Glomerular visceral epithelial cell (primary cell): ENCODE measurements around the gene RALY.
"Not testable (repeated sequence)": the region's sequence is repeated elsewhere in the genome, so short reads cannot be mapped to it uniquely, and the experiment has no call there.

Experiments
- DNase-seq: peaks from one replicate; pipeline ENCODE4 v3.0.0-alpha.2; 2016; ENCODE audit errors: extremely low spot score

RALY gene

DNA sequence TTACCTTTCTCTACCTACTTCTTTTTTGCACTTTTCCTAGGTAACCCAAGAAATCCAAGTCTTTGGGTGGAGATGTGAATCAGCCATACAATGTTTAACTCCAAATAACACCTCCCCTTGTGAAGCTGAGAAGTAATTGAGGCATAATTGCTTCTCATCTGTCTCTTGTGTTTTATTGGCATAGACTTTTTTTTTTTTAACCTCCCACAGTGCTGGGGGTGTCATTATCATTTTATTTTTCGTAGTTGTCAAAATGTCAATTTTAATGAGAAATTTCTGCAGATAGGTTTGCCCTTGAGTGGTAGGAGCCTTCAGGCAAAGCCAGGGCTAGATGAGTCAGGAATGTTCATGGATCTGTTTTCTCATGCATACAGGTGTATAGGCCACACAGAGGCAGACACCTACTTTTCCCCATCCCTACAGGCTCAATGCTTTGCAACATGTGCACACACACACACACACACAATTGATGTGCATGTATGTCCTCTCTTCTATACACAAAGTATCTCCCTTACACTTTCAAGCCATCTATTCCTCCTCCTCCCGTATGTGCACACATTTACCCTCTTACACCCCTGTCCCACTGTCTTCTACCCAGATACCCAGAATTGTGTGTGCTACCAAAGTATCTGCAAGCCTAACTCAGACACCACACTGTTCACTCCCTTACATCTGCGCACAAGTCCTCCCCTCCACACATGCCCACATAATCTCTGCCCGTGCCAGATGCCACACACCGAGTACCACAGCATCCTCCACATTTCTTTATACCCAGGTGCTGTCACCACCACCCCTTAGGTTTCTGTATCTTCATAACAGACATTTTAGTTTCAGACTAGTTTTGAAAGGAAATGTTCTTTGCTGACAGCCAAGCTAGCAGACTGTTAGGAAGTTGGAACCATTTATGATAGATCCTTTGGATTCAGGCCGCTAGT, 22.0 kb downstream of the RALY start:
- no peak for DNase-seq

DNA sequence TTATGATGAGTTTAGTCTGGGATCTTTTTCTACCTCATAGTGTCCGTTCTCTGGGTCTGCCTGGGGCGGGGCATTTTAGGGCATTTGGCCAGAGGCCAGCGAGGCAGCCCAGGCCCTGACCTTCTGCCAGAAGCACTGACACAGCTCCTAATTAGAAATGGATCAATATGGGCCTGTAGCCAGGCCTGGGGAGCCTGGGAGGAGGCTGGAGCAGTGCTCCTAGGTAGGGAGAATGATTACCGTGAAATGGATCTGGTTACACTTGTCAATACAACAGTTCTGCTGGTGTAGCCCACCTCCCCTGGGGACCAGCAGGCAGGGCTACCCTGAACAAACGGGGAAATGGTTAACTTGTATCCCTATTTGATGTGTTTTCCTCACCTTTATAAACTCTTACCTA, 23.0 kb downstream of the RALY start:
- DNase-seq: no peak

DNA sequence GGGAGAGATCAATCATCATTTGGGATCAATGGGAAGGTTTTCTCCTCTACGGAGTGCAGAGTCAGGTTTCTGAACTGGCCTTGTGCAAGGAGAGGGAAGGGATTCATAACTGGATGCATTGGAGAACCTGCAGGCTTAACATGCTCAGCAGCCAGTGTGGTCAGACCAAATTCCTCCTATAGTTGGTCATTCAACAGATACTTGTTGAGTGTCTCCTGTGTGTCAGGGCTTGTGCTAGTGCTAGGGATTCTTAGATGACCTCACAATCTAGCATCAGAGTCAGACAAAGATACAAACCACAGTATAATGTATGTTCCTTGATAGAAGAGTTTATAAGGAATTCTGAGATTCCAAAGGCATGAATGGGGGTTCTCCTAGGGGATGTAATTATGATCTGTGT, 23.9 kb downstream of the RALY start:
- DNase-seq: peak; percentile 91

DNA sequence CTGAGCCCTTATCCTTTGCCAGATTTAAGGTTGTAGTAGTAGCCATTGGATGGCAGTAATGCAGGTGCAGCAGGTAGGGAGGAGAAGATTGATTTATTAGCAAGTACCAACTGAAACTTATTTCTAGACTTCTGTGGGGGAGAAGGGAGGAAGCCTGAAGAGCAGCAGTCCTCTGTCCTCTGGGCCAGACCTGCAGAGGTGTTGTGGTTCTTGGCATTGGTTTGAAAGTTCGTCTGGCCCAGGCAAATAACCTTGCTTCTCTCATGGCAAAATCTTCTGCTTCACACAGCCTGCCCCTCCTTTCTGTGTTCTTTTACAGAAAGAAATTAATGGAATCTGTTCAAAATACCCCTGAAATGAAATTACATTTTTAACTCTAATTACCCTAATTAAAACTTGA, 24.5 kb downstream of the RALY start:
- no peak for DNase-seq

DNA sequence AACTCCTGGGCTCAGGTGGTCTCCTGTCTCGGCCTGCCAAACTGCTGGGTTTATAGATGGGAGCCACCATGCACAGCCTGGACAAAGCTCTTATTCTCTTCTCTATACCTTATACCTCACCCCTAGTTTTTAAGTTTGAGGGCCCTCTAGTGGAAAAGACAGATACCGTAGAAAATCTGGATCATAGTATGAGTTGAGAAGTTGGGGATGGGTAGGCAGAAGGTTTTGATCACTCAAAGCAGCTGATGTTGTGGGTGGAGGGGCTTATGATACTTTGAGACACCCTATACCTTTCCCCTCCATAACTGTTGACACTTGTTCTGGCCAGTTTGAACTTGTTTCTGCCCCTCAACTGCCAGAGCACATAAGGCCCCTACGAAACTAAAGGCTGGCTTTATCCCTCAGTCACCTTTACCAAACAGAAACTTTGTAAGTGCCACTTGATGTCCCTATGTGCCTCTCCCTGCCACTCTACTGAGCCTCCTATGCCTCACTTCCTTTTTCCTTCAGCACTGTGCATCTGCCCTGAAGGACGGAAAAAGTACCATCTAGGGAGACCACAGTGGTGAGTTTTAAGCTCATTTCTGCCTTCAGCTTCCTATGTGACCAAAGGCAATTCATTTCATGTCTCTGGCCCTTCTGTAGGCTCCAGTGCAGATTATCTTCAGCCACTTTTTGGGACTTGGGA, 28.6 kb downstream of the RALY start:
- peak; percentile 19 for DNase-seq

DNA sequence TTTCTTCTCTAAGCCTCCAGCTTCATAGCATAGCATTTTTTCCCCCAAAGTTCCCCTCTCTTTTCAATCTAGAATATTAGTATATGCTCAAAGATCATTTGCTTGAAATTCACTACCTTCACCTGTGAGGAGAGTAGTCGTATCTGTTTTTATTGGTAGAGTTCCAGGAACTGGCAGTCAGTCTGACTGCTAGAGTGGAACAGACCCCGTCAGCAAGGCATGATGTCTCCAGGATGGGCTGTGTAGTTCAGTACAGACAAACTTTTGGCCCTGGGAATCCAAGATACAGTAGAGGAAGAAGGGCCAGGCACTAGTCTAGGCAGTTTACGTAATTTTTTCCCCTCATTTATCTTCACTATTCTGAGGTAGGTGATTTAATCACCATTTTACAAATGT, 29.1 kb downstream of the RALY start:
- peak; percentile 56 for DNase-seq

DNA sequence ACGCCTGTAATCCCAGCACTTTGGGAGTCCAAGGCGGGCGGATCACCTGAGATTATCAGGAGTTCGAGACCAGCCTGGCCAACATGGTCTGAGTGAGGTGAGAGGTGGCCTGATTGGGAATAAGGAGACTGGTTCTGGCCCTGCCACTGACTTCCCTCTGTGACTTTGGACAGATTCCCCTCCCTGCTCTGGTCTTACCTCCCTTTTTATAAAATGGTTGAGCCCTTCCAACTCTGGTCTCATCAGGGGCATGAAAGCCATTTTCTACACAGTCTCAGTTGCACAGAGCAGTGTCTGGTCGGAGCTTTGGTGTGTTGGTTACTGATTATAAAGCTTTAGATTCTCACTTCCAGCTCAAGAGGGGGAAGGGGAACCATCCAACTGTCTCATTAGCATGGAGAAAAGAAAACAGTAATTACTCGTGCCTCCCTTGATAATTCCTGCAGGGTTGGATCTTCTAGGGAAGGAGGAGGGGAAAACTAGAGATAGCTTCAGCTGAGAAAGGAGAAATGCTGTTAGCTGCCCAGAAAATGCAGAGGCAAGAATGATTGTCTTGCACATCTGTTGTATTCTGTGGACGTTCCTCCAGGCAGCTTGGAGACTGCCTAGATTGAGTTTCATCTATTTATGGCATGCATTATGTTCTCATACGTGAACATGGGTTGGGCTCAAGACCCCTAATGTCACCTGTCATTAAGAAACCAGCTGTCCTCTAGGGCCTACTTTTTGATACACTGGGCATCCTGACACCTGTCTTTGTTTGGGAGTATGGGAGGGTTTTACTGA, 30.4 kb downstream of the RALY start:
- DNase-seq: no peak

DNA sequence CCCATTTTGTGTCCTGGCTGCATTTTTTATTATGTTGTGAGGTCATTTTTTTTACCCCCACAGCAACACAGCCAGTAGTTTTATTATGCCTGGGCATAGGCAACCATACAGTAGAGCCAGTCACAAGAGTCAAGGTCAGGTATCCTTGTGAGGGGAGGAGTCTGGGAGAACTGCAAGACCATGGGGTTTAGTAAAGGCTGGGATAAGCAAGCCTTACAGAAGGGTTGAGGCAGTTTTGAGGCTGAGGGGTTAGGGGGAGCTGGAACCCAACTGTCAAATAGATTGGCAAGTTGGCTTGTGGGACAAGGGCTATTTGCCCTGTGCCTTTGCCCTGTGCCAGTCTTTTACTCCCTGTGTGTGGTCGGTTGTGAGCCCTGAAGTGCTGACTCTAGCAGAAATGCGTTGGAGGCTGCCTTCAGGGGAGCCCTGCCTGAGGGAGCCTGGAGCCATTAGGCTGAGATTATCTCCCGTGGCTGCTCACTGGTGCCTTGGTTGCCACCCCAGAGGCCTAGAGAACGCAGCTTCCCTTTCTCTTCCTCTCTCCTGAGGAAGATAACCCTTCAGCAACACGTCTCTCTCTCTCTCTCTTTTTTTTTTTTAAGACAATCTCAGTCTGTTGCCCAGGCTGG, 31.1 kb downstream of the RALY start:
- DNase-seq: no peak

DNA sequence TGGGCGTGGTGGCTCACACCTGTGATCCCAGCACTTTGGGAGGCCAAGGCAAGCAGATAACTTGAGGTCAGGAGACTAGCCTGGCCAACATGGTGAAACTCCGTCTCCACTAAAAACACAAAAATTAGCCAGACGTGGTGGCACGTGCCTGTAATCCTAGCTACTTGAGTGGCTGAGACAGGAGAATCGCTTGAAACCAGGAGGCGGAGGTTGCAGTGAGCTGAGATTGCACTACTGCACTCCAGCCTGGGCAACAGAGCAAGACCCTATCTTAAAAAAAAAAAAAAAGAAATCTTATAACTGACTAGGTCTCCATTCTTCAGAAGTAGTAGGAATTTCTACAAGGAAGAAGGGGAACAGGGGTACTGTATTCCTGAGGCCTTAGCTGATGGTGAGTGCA, 34.3 kb downstream of the RALY start:
- not testable (repeated sequence) for DNase-seq

DNA sequence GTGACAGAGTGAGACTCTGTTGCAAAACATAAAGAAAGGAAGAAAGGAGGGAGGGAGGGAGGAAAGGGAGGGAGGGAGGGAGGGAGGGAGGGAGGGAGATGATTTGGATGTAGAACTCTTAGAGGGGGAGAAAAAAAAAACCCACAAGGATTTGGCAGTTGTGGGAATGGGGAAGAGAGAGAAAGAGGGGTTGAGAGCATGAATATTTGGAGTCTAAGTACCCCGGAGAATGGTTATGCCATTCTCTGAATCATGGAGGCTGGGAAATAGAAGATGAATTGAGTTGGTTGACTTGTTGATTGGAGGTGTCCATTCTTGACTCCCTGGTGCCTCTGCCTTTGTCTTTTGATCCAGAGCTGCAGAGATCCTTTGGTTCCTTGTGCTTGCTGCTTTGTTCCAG, 35.7 kb downstream of the RALY start:
- DNase-seq: no peak

DNA sequence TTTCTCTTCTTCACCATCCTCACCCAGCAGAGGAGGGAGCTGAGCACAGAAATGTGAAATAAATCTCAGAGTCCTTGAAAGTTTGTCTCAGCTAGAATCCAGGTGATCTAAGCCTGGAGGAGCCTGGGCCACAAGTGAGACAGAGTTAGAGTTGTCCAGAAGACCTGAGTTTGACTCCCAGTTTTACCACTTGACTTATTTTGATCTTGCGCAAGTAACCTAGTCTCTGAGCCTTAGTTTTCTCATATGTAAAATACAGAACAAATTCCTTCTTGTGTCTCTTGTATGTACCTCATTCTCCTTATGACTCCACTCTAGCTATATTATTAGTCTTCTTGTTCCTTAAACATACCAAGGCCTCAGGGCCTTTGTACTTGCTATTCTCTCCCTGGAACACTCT, 36.7 kb downstream of the RALY start:
- DNase-seq: no peak

DNA sequence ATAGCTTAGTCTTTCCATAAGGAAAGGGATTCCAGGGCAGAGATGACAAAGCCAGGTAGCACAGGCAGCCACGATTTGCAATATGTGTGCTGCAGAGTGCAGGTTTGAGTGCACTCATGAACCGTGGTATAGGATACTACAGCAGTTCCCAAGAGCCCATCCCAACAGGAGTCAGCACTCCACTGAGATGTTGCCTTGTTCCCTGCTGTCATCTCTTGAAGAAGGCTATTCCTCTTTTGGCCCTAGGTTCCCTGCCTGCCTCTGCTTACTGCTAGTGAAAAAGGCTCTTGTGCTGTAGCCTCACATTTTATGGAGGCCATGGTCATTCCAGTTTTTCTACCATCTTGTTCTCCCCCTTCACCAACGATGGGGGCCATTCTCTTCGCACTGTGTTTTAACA, 40.2 kb downstream of the RALY start:
- DNase-seq: no peak

DNA sequence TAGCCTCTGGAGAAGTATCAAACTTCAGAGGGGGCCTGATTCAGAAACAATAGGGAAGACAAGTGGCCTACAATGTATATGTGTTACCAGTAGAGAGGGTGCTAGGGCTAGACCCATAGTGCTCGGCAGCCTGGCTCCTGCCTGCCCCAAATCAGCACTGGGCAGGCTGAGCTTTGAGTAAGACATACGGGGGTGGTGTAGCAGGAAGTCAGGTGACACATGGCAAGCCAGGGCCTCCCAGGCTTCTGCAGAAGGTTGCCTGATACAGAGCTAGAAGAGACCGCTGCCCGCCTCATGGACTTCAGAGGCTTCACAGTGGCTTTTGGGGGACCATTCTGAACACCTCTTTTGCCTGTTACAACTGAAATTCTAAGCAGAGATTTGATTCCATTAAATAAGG, 43.4 kb downstream of the RALY start:
- no peak for DNase-seq

DNA sequence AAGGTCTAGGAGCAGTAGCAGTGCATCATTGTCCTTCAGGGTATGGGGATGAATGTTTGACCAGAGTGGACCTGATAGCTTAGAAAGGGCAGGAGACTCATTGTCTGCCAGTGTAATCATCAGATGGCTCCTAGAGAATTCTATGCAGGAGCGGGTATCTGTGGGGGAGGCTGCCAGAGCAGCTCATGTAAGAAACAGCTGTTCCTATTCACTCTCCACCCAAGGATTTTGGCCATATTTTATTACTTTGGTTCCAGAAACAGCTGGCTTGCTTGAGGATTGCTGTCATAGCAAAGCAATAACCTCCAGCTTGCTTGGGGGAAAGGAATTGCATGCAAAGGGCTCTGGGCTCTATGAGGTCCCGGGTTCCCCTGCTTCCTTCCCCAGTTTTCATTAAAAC, 44.1 kb downstream of the RALY start:
- no peak for DNase-seq

DNA sequence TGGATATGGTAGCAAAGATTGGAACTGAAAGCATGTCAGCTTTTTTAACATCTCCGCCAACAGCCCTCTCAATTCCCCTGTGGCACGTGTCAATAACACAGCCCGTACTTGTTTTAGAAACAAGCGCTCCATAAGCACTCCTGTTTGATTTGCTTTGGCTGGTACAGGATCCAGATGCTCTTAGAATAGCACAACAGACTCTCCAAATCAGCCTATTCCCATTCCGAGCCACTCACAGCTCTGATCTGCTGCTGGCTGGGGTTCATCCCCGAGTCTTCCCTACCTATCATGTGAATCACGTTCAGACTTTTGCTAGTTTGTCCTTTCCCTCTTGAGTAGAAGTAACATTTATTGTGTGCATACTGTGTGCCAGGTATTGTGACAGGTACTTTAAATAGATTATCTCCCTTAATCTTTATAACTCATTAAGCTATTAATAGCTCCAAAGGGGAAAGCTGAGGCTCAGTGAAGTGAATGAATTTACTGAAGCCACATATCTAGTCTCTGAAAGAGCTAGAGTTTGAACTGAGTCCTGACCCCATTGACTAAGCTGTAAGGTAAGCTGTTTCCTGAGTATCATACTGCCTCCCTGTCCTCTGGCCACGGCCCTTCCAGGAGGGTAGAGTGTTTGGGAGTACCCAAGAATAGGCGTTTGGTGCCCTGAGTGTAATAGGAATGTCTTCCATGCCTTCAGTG, 46.7 kb downstream of the RALY start:
- no peak for DNase-seq

DNA sequence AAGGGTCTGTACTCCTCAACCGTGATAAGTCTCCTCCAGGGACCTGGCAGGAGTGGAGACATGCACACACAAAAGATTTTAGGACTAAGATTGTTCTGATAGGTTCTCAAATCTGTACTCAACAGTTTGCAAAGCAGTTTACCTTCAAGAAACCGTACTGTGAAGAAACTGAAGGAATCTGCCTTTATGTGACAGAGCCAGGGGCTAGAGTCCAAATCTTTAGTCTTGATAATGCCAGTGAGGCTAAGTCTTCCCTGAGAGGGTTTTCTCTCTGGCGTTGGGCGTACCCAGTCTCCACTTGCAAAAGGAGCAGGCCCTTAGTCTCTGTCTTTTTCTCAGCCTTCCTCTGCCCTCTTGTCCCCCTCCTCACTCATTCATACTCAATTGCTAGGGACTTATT, 47.5 kb downstream of the RALY start:
- DNase-seq: no peak

DNA sequence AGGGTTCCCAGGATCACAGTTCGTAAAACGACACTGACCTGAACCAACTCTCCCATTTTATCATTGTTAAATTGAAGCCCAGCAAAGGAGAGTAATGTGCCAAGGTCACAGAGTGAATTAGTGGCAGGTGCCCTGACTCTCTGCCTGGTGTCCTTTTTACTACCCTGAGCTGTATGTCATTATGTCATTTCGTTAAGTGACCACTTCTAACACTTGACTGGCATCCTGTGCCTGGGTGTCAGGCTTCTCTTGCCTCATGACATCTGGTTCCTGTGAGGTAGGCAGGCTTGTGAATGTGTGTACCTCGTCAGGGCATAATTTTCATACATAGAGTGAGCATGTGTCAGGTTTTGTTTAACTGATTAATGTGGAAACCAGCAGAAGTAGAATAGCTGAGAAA, 48.6 kb downstream of the RALY start:
- DNase-seq: no peak

DNA sequence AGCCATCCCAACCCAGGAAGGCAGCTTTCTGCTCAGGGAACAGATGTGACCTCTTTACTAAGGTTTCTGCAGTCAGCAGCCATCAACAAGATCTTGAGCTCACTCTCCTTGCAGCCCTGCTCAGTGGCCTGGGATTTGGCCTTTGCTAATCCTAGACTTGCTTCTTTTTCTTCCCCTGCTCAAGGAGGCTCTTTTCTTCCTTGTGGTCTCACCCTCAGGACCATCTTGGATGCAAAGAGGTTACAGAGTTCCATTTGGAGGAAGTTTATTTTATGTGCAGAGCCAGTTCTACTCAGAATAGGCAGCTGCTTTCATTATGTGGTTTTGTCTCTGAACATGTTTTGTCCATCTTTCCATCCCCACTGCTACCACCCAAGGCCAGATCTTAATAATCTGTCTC, 49.3 kb downstream of the RALY start:
- DNase-seq: no peak

DNA sequence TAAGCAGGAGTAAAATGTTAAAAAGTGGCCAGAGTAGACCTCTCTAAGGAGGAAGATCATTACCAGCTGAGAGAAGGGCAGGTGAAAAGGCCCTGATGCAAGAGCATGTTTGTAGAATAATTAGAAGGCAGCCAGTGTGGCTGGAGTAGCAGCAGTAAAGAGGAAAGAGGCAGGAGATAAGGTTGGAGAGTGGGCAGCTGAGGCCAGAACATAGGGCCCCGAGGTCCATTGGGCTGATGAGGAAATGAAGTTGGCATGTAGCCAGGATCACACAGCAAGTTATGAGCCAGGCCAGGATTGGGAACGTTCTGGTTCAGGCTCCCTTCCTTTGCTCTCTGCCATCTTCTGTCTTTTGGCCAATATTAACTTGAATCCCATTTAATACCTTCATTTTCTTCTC, 51.6 kb downstream of the RALY start:
- DNase-seq: no peak

DNA sequence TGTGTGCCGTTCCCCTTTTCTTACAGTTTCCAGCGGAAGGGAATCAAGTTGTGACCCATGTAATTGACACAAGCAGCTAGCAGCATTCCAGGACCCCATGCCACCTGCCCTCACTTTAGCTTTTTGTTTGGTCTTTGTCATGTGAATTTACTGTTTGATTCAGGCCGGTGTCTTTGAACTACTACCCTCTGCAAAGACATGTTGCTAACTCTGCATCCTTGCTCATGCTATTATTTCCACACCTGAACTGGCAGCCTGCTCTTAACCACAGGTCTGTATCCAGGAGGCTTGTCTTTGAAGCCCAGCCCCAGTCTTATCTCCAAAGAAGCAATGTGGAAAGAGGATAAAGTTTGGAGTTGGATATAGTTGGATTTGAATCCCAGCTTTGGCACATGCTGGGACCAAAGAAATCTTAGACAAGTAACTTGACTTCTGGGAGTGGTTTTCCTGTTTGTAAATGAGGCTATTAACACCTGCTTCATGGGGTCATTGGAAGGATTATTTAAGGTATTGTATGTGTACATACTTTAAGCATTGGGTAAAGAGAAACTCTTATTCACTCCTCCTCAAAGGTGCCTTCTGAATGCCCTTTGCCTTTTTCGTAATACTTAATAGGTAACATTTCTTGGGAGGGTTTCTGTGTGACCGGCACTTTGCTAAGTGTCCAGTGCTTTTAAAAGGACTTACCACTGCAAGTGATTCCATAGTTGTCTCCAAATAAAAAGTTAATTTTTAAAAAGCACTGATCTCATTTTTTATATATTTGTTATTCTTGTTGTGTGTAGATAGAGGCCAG, 52.4 kb downstream of the RALY start:
- no peak for DNase-seq
